ENCODE measurements around the gene GBX1.

- TF ChIP-seq, protein P1, sequence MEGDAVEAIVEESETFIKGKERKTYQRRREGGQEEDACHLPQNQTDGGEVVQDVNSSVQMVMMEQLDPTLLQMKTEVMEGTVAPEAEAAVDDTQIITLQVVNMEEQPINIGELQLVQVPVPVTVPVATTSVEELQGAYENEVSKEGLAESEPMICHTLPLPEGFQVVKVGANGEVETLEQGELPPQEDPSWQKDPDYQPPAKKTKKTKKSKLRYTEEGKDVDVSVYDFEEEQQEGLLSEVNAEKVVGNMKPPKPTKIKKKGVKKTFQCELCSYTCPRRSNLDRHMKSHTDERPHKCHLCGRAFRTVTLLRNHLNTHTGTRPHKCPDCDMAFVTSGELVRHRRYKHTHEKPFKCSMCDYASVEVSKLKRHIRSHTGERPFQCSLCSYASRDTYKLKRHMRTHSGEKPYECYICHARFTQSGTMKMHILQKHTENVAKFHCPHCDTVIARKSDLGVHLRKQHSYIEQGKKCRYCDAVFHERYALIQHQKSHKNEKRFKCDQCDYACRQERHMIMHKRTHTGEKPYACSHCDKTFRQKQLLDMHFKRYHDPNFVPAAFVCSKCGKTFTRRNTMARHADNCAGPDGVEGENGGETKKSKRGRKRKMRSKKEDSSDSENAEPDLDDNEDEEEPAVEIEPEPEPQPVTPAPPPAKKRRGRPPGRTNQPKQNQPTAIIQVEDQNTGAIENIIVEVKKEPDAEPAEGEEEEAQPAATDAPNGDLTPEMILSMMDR (IDR thresholded peaks at IDR 0.05), result no peak
- TF ChIP-seq POLR2A (IDR thresholded peaks at IDR 0.05), result no peak
Measured at GRCh38 chr7:151138153-151138851, 29.2 kb downstream of the GBX1 start.

Measured in body of pancreas (tissue), 4 donors.